ENCODE measurements around the gene CALB2.

DNA sequence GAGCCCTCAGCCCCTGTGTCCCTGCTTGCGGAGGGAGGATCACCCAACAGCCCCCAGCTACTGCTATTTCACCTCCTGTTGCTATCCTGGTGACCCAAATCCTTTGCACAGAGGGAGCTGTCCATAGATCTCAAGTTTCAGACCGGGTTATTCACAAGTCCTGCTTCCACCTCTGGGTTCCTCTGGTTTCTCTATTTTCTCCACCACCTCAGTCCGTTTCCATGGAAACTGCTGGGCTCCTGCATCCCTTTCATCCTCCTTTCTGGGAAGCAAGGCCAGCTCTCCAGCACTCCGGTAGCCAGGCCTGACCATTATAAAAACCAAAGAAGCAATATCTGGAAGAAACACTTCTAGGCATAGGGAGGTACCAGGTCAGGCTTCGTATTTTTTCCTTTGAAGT is 4.8 kb upstream of the CALB2 start:
- TF ChIP-seq, protein P1, sequence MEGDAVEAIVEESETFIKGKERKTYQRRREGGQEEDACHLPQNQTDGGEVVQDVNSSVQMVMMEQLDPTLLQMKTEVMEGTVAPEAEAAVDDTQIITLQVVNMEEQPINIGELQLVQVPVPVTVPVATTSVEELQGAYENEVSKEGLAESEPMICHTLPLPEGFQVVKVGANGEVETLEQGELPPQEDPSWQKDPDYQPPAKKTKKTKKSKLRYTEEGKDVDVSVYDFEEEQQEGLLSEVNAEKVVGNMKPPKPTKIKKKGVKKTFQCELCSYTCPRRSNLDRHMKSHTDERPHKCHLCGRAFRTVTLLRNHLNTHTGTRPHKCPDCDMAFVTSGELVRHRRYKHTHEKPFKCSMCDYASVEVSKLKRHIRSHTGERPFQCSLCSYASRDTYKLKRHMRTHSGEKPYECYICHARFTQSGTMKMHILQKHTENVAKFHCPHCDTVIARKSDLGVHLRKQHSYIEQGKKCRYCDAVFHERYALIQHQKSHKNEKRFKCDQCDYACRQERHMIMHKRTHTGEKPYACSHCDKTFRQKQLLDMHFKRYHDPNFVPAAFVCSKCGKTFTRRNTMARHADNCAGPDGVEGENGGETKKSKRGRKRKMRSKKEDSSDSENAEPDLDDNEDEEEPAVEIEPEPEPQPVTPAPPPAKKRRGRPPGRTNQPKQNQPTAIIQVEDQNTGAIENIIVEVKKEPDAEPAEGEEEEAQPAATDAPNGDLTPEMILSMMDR (IDR thresholded peaks at IDR 0.05): no peak
- no peak for TF ChIP-seq POLR2AphosphoS5 (IDR thresholded peaks at IDR 0.05)
